ENCODE measurements around the gene PON3.

DNA sequence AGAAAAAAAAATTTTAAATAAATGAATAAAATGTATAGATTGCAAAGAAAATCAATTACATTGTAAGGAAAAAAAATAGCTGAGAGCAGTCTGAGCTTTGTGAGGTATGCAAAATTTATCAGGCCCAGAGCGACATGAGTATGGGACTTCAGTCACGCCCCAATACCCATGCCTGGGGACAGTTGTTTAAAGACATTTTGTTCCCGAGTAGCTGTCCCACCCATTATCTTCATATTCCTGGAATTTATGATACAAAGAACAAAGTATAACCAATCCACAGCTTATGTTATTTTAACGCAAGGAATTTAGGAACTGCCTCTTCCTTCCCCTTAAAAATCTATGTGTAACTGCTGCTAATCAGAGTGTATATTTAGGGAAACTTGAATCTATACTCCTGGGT, 40.2 kb upstream of the PON3 start:
- TF ChIP-seq ZNF114 (tag by site-specific recombination; IDR thresholded peaks at IDR 0.05), result no peak
- no peak for TF ChIP-seq CTCF (tag by site-specific recombination; IDR thresholded peaks at IDR 0.05)
- no peak for TF ChIP-seq ZNF391 (tag by site-specific recombination; IDR thresholded peaks at IDR 0.05; ENCODE audit: borderline replicate concordance, low read depth)

All from HEK293 (cell line).